HepG2 (cell line): Measurements from ENCODE around the gene CCT7. TPM values are rescaled to one million over a fixed set of nuclear protein-coding genes. Genes with fewer than 3 reads are reported as not detected.

Experiments used
- ATAC-seq: fragments of 200-7000 bp; cut with Tn5 transposase; 3 replicates; pipeline ENCODE4 v1.9.1; 2020; ENCODE audit warnings: mild to moderate bottlenecking, moderate library complexity
- BruUV-seq: library from RNA; stranded (reverse); fragments of 400-500 nt; replicated peaks from 2 replicates; lab custom pipeline; 2021; lab: Mats Ljungman, UMichigan
- CTCF ChIA-PET: fragments of 300-600 bp; formaldehyde crosslinking; extraction: SDS; loops from one replicate; lab custom pipeline; 2021; ENCODE audit warnings: low total read pairs, inconsistent platforms, low intra/inter-chr PET ratio; lab: Yijun Ruan, JAX
- POLR2A ChIA-PET: fragments of 350-600 bp; sonication (Branson Sonifier 250); formaldehyde crosslinking; loops from one replicate; lab custom pipeline; 2020; ENCODE audit warnings: antibody characterized with exemption, inconsistent platforms; lab: Yijun Ruan, JAX
- DNase-seq: peaks from one replicate; pipeline ENCODE4 v3.0.0-alpha.2; 2015; ENCODE audit warnings: low spot score
- FAIRE-seq: peaks from 3 replicates; lab custom pipeline; 2011; peaks lifted over from hg19 to GRCh38; lab: Jason Lieb, UNC
- H2AFZ ChIP-seq: one replicate; pipeline ENCODE4 v1.6.1; 2011; ENCODE audit warnings: low read length, inconsistent platforms
- H3K27ac ChIP-seq: fragments of 300-600 bp; 3 replicates; pipeline ENCODE4 v1.8.0; 2011; ENCODE audit warnings: mixed run types, mild to moderate bottlenecking, mixed read lengths, low read length, inconsistent platforms; ENCODE audit not compliant: insufficient read depth; ENCODE audit errors: extremely low read length
- H3K27me3 ChIP-seq, 2 experiments: fragments of 200-600 bp in 1 of 2; 2 replicates in 1 of 2; 3 replicates in 1 of 2; pipeline versions ENCODE4 v1.6.0 to v1.8.0; 2011; ENCODE audit warnings: low read length in 2 of 2, mild to moderate bottlenecking in 2 of 2, moderate library complexity in 2 of 2, inconsistent platforms in 1 of 2; ENCODE audit not compliant: insufficient read depth in 2 of 2, control insufficient read depth in 1 of 2
- H3K36me3 ChIP-seq, 2 experiments: fragments of 200-600 bp in 1 of 2; replicated peaks in 1 of 2; 2 replicates in 1 of 2; 3 replicates in 1 of 2; pipeline versions ENCODE4 v1.5.1 to v1.8.0; 2011; ENCODE audit warnings: low read length in 2 of 2, inconsistent platforms in 1 of 2; ENCODE audit not compliant: insufficient read depth in 2 of 2, control insufficient read depth in 1 of 2
- H3K4me1 ChIP-seq: 2 replicates; pipeline ENCODE4 v1.5.1; 2012; ENCODE audit warnings: low read length, inconsistent platforms; ENCODE audit not compliant: insufficient read depth
- H3K4me2 ChIP-seq: 2 replicates; pipeline ENCODE4 v1.6.0; 2011; ENCODE audit warnings: low read depth, low read length, inconsistent platforms
- H3K4me3 ChIP-seq, 3 experiments: fragments of 200-600 bp in 1 of 3; sonication (generic), shearing (Covaris generic) in 1 of 3; replicated peaks in 1 of 3; 2 replicates each; pipeline ENCODE4 v1.5.1; 2011 to 2016; ENCODE audit warnings: low read length in 3 of 3, inconsistent platforms in 2 of 3, low read depth in 2 of 3, mild to moderate bottlenecking in 2 of 3, control low read depth in 1 of 3, mixed read lengths in 1 of 3; ENCODE audit not compliant: insufficient read depth in 1 of 3
- H3K79me2 ChIP-seq: one replicate; pipeline ENCODE4 v1.6.1; 2011; ENCODE audit warnings: low read length, inconsistent platforms; ENCODE audit not compliant: insufficient read depth
- H3K9ac ChIP-seq: 2 replicates; pipeline ENCODE4 v1.6.0; 2011; ENCODE audit warnings: mild to moderate bottlenecking, low read depth, low read length, inconsistent platforms; ENCODE audit not compliant: insufficient read depth
- H3K9me3 ChIP-seq: 2 replicates; pipeline ENCODE4 v1.5.1; 2012; ENCODE audit warnings: mild to moderate bottlenecking, low read length
- H4K20me1 ChIP-seq: 2 replicates; pipeline ENCODE4 v1.6.0; 2011; ENCODE audit warnings: inconsistent platforms, mild to moderate bottlenecking, low read length, moderate library complexity; ENCODE audit not compliant: insufficient read depth
- ARID4A ChIP-seq: sonication (generic); formaldehyde crosslinking; IDR thresholded peaks from 2 replicates; pipeline ENCODE4 v1.5.0; 2020; ENCODE audit warnings: mild to moderate bottlenecking, missing genetic modification reagents, borderline replicate concordance
- CEBPB ChIP-seq: IDR thresholded peaks from 2 replicates; pipeline ENCODE4 v1.6.1; 2011; ENCODE audit warnings: low read depth, low read length, improper control_type of control experiment, borderline replicate concordance
- GABPB1 ChIP-seq: IDR thresholded peaks from 2 replicates; pipeline ENCODE4 v1.6.1; 2016; ENCODE audit warnings: mild to moderate bottlenecking, missing genetic modification reagents, moderate library complexity, missing compliant biosample characterization
- SIN3B ChIP-seq: fragments of 150-350 bp; IDR thresholded peaks from 2 replicates; pipeline ENCODE4 v1.6.1; 2014; ENCODE audit warnings: low read length
- U2AF2 ChIP-seq: fragments of 200-400 bp; formaldehyde crosslinking; IDR thresholded peaks from 2 replicates; pipeline ENCODE4 v1.6.1; 2017; ENCODE audit warnings: low read depth, mild to moderate bottlenecking, low read length
- ZNF496 ChIP-seq: sonication (generic); formaldehyde crosslinking; IDR thresholded peaks from 2 replicates; pipeline ENCODE4 v1.8.1; 2023; ENCODE audit warnings: mild to moderate bottlenecking, moderate library complexity, missing genetic modification reagents; ENCODE audit not compliant: insufficient replicate concordance
- ZNF782 ChIP-seq: sonication (generic); formaldehyde crosslinking; IDR thresholded peaks from 2 replicates; pipeline ENCODE4 v1.4.0; 2020; ENCODE audit warnings: missing genetic modification reagents, mild to moderate bottlenecking, borderline replicate concordance
- WGBS: methylation state at CpG from one replicate; pipeline ENCODE4 v1.1.6; 2017; ENCODE audit warnings: low lambda C conversion rate; 5-methylcytosine and 5-hydroxymethylcytosine counted together
- in situ Hi-C: cut with HindIII; loops from 2 replicates; pipeline ENCODE4 v1.10.0; 2017; ENCODE audit warnings: low pct_unique_long_range_greater_than_20kb; ENCODE audit not compliant: extremely low pct_ligation_motif_present
- intact Hi-C: fragments of 100-400 bp; cut with micrococcal nuclease; formaldehyde crosslinking; loops from one replicate; pipeline ENCODE4 v1.10.0; 2022; ENCODE audit not compliant: unreplicated experiment
- polyA plus RNA-seq, 8 experiments: library from polyadenylated mRNA; depleted of rRNA in 3 of 8; stranded (reverse) in 7 of 8; unstranded in 1 of 8; fragments of >200 nt; fragmentation: Illumina TruSeq in 4 of 8; extraction: Trizol in 4 of 8; gene quantifications; 2 replicates each; pipeline versions ENCODE4 v1.2.1 to v1.2.3, GENCODE V29; 2011 to 2016; ENCODE audit warnings: low read depth in 4 of 8, missing spikeins in 1 of 8, mixed read lengths in 1 of 8; ENCODE audit not compliant: insufficient read depth in 1 of 8
- total RNA-seq, 5 experiments: library from RNA; depleted of rRNA; stranded (reverse); fragments of >200 nt; fragmentation: Illumina TruSeq; extraction: Trizol; gene quantifications; 2 replicates each; pipeline ENCODE4 v1.2.3, GENCODE V29; 2016; ENCODE audit warnings: low read depth in 1 of 5
- TF ChIP-seq, protein P1 (sequence below): sonication (generic); formaldehyde crosslinking; IDR thresholded peaks from 2 replicates; pipeline ENCODE4 v1.4.0; 2020; ENCODE audit warnings: mild to moderate bottlenecking, missing genetic modification reagents

Gene CCT7
- total and polyA plus RNA-seq, 2 of the 13 experiments (the other 11 are each of a cell fraction or from before 2014, with no cell fraction given): 347 to 517 TPM

GRCh38 chr2:73217160-73217559 lies 16.9 kb upstream of the CCT7 start:
- Histone ChIP-seq H3K79me2 (peaks cover 48% of the 10 kb centered on the region), H3K27ac (no peak overlapping the region), H3K27me3 (no peaks in the 10 kb centered on the region), H3K4me1 (peaks cover 34% of the 10 kb centered on the region), H3K9ac (no peak overlapping the region), H3K4me2 (no peak overlapping the region), H2AFZ (no peak overlapping the region), H3K9me3 (no peaks in the 10 kb centered on the region), H3K36me3 (peaks cover 21 to 46% of the 10 kb centered on the region in 2 experiments), H3K4me3 (no peak overlapping the region), H4K20me1 (peaks cover 12% of the 10 kb centered on the region; the same call in 1 of the 2 replicates)
- FAIRE-seq (no peak), ATAC-seq (no peak), DNase-seq (no peak)
- 95% methylated on average over 5 of the region's 5 CpGs for WGBS
- intact Hi-C loops (loop anchor here (10.0 kb wide), 1 partner anchor 168 kb away; the partner anchor contains the start of gene ALMS1), in situ Hi-C loops (no loop called here)
- POLR2A ChIA-PET: interaction anchor here (3.0 to 5.6 kb wide), 2 partner anchors 12 to 17 kb away, joined by 10 to 37 read pairs; partner anchors contain the start of genes CCT7 and PRADC1
- CTCF ChIA-PET: no interaction called here
- BruUV-seq: no TSS peak
- TF ChIP-seq CEBPB: peak; percentile 63; the same call in 1 of the 2 replicates
- no peak for TF ChIP-seq U2AF2

GRCh38 chr2:73217826-73218225 lies 16.3 kb upstream of the CCT7 start:
- BruUV-seq: no TSS peak
- ATAC-seq: no peak

More at GRCh38 chr2:73217826-73218225, 16.3 kb upstream of the CCT7 start:
- FAIRE-seq: no peak
- H3K27me3 ChIP-seq: no peaks in the 10 kb centered on the region
- no peaks in the 10 kb centered on the region for H3K9me3 ChIP-seq
- no peak for DNase-seq
- TF ChIP-seq ARID4A (no peak), ZNF782 (CRISPR knock-in tag) (no peak), SIN3B (no peak), ZNF496 (CRISPR knock-in tag) (no peak), GABPB1 (CRISPR knock-in tag) (no peak)
- TF ChIP-seq, protein P1, sequence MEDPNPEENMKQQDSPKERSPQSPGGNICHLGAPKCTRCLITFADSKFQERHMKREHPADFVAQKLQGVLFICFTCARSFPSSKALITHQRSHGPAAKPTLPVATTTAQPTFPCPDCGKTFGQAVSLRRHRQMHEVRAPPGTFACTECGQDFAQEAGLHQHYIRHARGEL (CRISPR knock-in tag): no peak
- WGBS: 84% methylated on average over 2 of the region's 2 CpGs
- H3K4me2 ChIP-seq: no peak overlapping the region
- no peak overlapping the region for H3K4me3 ChIP-seq
- no peak overlapping the region for H3K9ac ChIP-seq
- ChIA-PET POLR2A (interaction anchor here (3.0 to 5.6 kb wide), 2 partner anchors 12 to 16 kb away, joined by 10 to 37 read pairs; partner anchors contain the start of genes CCT7 and PRADC1), CTCF (no interaction called here)
- H2AFZ ChIP-seq: no peak overlapping the region
- peaks cover 48% of the 10 kb centered on the region for H3K79me2 ChIP-seq
- in situ Hi-C loops: no loop called here
- peaks cover 28 to 53% of the 10 kb centered on the region in 2 experiments for H3K36me3 ChIP-seq
- intact Hi-C loops: loop anchor here (10.0 kb wide), 1 partner anchor 167 kb away; the partner anchor contains the start of gene ALMS1
- H4K20me1 ChIP-seq: peaks cover 12% of the 10 kb centered on the region; the same call in 1 of the 2 replicates
- H3K27ac ChIP-seq: no peak overlapping the region
- H3K4me1 ChIP-seq: peaks cover 29% of the 10 kb centered on the region
